ENCODE results near the gene TLR5.

GRCh38 chr1:223091896-223092295 lies 51.2 kb downstream of the TLR5 start:
- TF ChIP-seq EZH2 (IDR thresholded peaks at IDR 0.05; ENCODE audit: borderline replicate concordance, low read length): no peak
- TF ChIP-seq, protein P1, sequence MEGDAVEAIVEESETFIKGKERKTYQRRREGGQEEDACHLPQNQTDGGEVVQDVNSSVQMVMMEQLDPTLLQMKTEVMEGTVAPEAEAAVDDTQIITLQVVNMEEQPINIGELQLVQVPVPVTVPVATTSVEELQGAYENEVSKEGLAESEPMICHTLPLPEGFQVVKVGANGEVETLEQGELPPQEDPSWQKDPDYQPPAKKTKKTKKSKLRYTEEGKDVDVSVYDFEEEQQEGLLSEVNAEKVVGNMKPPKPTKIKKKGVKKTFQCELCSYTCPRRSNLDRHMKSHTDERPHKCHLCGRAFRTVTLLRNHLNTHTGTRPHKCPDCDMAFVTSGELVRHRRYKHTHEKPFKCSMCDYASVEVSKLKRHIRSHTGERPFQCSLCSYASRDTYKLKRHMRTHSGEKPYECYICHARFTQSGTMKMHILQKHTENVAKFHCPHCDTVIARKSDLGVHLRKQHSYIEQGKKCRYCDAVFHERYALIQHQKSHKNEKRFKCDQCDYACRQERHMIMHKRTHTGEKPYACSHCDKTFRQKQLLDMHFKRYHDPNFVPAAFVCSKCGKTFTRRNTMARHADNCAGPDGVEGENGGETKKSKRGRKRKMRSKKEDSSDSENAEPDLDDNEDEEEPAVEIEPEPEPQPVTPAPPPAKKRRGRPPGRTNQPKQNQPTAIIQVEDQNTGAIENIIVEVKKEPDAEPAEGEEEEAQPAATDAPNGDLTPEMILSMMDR (IDR thresholded peaks at IDR 0.05; ENCODE audit: low read length): no peak

Measured in OCI-LY1 (cell line).